HG03039 (cell line): ENCODE measurements around the gene EXOSC6.
A peak's percentile ranks its signal among the peaks of the same experiment; 100 is the strongest.
"Not testable (repeated sequence)": the region's sequence is repeated elsewhere in the genome, so short reads cannot be mapped to it uniquely, and the experiment has no call there.

Experiments
- ATAC-seq: cut with Tn5 transposase; IDR thresholded peaks from one replicate; pipeline ENCODE4 v1.9.1; 2021; ENCODE audit warnings: mild to moderate bottlenecking, moderate library complexity; ENCODE audit not compliant: unreplicated experiment

Gene EXOSC6

GRCh38 chr16:70255574-70255973 is 3.8 kb upstream of the EXOSC6 start:
- ATAC-seq: no peak

- no peak for ATAC-seq
These were observed 3.2 kb upstream of the EXOSC6 start for GRCh38 chr16:70254965-70255286.

GRCh38 chr16:70254180-70254964 is 2.6 kb upstream of the EXOSC6 start:
- no peak for ATAC-seq

GRCh38 chr16:70253291-70254106 is 1.8 kb upstream of the EXOSC6 start:
- no peak for ATAC-seq

GRCh38 chr16:70252355-70252988 is 732 bp upstream of the EXOSC6 start:
- no peak for ATAC-seq

GRCh38 chr16:70250748-70251628 is 752 bp downstream of the EXOSC6 start:
- peak; percentile 41 for ATAC-seq

GRCh38 chr16:70249697-70250096 is 2.0 kb downstream of the EXOSC6 start:
- ATAC-seq: not testable (repeated sequence)

- not testable (repeated sequence) for ATAC-seq
These were observed 13.0 kb downstream of the EXOSC6 start for GRCh38 chr16:70238773-70239172.

- not testable (repeated sequence) for ATAC-seq
These were observed 19.9 kb downstream of the EXOSC6 start for GRCh38 chr16:70231831-70232230.

GRCh38 chr16:70226024-70226423 is 25.7 kb downstream of the EXOSC6 start:
- ATAC-seq: not testable (repeated sequence)

GRCh38 chr16:70225430-70225829 is 26.3 kb downstream of the EXOSC6 start:
- not testable (repeated sequence) for ATAC-seq

- not testable (repeated sequence) for ATAC-seq
These were observed 27.1 kb downstream of the EXOSC6 start for GRCh38 chr16:70224645-70225044.

- ATAC-seq: not testable (repeated sequence)
These were observed 27.7 kb downstream of the EXOSC6 start for GRCh38 chr16:70223971-70224513.

GRCh38 chr16:70223216-70223615 is 28.5 kb downstream of the EXOSC6 start:
- not testable (repeated sequence) for ATAC-seq

- ATAC-seq: not testable (repeated sequence)
These were observed 29.2 kb downstream of the EXOSC6 start for GRCh38 chr16:70222574-70222973.

- not testable (repeated sequence) for ATAC-seq
These were observed 33.2 kb downstream of the EXOSC6 start for GRCh38 chr16:70218586-70218985.

GRCh38 chr16:70206382-70206781 is 45.4 kb downstream of the EXOSC6 start:
- not testable (repeated sequence) for ATAC-seq

- not testable (repeated sequence) for ATAC-seq
These were observed 46.9 kb downstream of the EXOSC6 start for GRCh38 chr16:70204668-70205405.

- ATAC-seq: not testable (repeated sequence)
These were observed 47.7 kb downstream of the EXOSC6 start for GRCh38 chr16:70204010-70204409.
